T-helper 9 cell (primary cell): ENCODE data around the gene IFNA2.
"Not testable (repeated sequence)": the region's sequence is repeated elsewhere in the genome, so short reads cannot be mapped to it uniquely, and the experiment has no call there.

Experiments
- DNase-seq: peaks from one replicate; pipeline ENCODE4 v3.0.0-alpha.2; 2020

The IFNA2 gene

GRCh38 chr9:21381448-21382339 lies 3.5 kb downstream of the IFNA2 start:
- no peak for DNase-seq

- not testable (repeated sequence) for DNase-seq
Measured at GRCh38 chr9:21371467-21371866, 13.7 kb downstream of the IFNA2 start.

- no peak for DNase-seq
Measured at GRCh38 chr9:21367957-21368356, 17.2 kb downstream of the IFNA2 start, which contains the start of gene IFNA13. Gene IFNA13 (minus strand): TSS chr9:21368057. CDS start chr9:21368010, 47 bp downstream.

- DNase-seq, result not testable (repeated sequence)
Measured at GRCh38 chr9:21367169-21367568, 18.0 kb downstream of the IFNA2 start.

GRCh38 chr9:21362287-21362686 lies 22.9 kb downstream of the IFNA2 start:
- no peak for DNase-seq

GRCh38 chr9:21357479-21358460 lies 27.4 kb downstream of the IFNA2 start:
- no peak for DNase-seq

GRCh38 chr9:21350787-21351186 lies 34.4 kb downstream of the IFNA2 start, which contains the start of gene IFNA6:
Gene IFNA6 (minus strand): TSS chr9:21350887. CDS start chr9:21350887, 0 bp downstream.
- DNase-seq, result no peak

- DNase-seq, result no peak
Measured at GRCh38 chr9:21348430-21348970, 36.7 kb downstream of the IFNA2 start.

- DNase-seq, result no peak
Measured at GRCh38 chr9:21340735-21341134, 44.5 kb downstream of the IFNA2 start.

GRCh38 chr9:21336457-21336856 lies 48.7 kb downstream of the IFNA2 start:
- DNase-seq, result no peak

- DNase-seq, result peak; percentile 80
Measured at GRCh38 chr9:21334701-21335632, 50.2 kb downstream of the IFNA2 start, which contains the start of gene KLHL9. Gene KLHL9 (minus strand): TSS chr9:21335404. CDS start chr9:21334859, 545 bp downstream.
